22Rv1 (cell line): Measurements from ENCODE around the gene KCNH4.

Source experiments
- ZFX ChIP-seq: fragments of 450-650 bp; IDR thresholded peaks from 2 replicates; pipeline ENCODE4 v1.6.1; 2017; ENCODE audit warnings: antibody characterized with exemption, borderline replicate concordance
- TF ChIP-seq, protein P1 (sequence below): fragments of 450-650 bp; IDR thresholded peaks from 2 replicates; pipeline ENCODE4 v1.5.1; 2017; ENCODE audit warnings: mild to moderate bottlenecking

DNA sequence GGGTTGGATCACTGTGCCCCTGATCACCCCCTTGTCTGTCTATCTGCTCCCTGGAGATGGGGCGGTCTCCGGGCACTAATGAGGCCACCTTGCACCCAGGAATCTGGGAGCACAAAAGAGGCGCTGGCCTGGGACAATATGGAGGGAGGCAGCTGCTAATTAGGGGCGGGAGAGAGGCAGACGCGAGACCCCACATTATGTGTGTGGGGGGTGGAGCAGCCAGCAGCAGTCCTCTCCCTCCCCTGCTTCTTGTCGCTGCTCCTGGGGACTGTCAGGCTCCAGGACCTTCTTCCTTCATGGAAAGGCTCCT, 4.6 kb upstream of the KCNH4 start:
- TF ChIP-seq, protein P1, sequence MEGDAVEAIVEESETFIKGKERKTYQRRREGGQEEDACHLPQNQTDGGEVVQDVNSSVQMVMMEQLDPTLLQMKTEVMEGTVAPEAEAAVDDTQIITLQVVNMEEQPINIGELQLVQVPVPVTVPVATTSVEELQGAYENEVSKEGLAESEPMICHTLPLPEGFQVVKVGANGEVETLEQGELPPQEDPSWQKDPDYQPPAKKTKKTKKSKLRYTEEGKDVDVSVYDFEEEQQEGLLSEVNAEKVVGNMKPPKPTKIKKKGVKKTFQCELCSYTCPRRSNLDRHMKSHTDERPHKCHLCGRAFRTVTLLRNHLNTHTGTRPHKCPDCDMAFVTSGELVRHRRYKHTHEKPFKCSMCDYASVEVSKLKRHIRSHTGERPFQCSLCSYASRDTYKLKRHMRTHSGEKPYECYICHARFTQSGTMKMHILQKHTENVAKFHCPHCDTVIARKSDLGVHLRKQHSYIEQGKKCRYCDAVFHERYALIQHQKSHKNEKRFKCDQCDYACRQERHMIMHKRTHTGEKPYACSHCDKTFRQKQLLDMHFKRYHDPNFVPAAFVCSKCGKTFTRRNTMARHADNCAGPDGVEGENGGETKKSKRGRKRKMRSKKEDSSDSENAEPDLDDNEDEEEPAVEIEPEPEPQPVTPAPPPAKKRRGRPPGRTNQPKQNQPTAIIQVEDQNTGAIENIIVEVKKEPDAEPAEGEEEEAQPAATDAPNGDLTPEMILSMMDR = no peak
- TF ChIP-seq ZFX = no peak
